GM12874 (cell line): Measurements from ENCODE around the gene ARCN1.

Experiments
- TF ChIP-seq, protein P1 (sequence below): IDR thresholded peaks from 2 replicates; pipeline ENCODE4 v1.5.1; 2011; ENCODE audit warnings: low read depth, mild to moderate bottlenecking, control low read depth, low read length, moderate library complexity; ENCODE audit not compliant: insufficient read depth

The ARCN1 gene

DNA sequence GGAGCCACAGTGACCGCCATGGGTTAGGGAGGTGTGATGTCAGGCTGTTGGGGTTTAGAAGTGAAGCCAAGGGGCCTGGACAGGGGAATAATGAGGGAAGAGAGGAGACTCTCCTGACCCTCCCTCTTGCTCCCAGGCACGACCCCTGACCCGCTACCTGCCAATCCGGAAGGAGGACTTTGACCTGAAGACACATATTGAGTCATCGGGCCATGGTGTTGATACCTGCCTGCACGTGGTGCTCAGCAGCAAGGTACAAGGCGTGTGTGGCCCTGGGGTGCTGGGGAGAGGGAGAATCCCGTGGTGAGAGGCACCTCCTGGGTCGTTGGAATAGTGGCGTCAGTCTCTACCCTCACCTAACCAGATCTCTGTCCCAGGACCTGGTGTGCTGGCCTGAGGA is 77.7 kb downstream of the ARCN1 start:
- TF ChIP-seq, protein P1, sequence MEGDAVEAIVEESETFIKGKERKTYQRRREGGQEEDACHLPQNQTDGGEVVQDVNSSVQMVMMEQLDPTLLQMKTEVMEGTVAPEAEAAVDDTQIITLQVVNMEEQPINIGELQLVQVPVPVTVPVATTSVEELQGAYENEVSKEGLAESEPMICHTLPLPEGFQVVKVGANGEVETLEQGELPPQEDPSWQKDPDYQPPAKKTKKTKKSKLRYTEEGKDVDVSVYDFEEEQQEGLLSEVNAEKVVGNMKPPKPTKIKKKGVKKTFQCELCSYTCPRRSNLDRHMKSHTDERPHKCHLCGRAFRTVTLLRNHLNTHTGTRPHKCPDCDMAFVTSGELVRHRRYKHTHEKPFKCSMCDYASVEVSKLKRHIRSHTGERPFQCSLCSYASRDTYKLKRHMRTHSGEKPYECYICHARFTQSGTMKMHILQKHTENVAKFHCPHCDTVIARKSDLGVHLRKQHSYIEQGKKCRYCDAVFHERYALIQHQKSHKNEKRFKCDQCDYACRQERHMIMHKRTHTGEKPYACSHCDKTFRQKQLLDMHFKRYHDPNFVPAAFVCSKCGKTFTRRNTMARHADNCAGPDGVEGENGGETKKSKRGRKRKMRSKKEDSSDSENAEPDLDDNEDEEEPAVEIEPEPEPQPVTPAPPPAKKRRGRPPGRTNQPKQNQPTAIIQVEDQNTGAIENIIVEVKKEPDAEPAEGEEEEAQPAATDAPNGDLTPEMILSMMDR: no peak

DNA sequence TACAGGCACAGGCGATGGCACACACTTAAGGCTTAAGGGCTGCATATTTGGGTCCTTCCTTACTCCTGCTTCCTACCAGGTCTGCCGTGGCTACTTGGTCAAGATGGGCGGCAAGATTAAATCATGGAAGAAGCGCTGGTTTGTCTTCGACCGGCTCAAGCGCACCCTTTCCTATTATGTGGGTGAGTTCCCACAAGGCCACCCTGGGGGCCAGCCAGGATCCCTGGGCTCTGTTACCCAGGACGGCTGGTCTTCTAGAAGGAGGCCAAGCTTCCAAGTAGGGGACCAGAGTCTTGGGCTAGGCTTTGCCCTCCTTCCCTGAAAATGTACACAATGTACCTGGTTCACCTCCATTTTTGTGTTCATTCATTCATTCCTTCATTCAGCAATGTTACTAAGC is 78.2 kb downstream of the ARCN1 start:
- TF ChIP-seq, protein P1: no peak

DNA sequence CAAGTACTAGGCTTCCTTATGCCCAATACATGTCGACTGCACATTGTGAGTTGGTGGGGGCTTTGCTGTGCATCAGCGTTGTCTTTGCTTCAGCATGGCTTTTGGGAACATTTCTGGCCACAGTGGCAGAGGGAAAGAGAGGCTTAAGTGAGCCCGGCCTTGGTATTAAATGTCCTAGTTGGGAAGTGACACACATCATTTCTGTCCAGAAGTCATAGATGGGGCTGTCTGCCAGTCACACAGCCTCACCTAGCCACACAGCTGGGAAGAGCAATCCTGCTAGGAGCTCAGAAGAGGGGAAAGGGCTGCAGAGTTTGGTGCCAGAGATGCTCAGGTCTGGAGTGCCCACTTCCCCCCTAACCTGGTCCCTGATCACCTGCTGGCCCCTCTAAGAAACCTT is 79.6 kb downstream of the ARCN1 start:
- TF ChIP-seq, protein P1: no peak
